ENCODE results near the gene ID1.

Gene ID1

DNA sequence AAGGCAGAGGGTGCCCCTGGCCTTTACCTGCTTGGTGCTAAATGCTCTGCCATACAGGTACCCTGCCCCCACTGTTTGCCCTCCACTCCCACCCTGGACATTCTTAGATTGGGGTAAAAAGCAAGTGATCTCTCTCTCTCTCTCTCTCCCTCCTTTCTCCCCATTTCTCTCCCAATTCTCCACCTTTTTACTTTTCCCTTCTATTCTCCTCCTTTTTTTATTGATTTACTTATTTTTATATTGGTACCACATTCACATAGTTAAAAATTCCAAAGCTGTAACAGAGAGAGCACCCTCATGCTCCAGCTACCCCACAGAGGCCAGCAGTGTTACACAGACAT lies 37.7 kb upstream of the ID1 start:
- Histone ChIP-seq H3K27me3 (ENCODE audit: control insufficient read depth in 5 of 5, insufficient read depth in 4 of 5, low read length in 5 of 5) (no peaks in the 10 kb centered on the region), H3K36me3 (ENCODE audit: control insufficient read depth in 5 of 5, insufficient read depth in 5 of 5, low read length in 5 of 5) (peaks cover 0 to 71% (median 38%) of the 10 kb centered on the region in 5 donors), H3K9me3 (ENCODE audit: control insufficient read depth in 5 of 5, low read length in 5 of 5) (no peaks in the 10 kb centered on the region), H3K4me1 (ENCODE audit: control insufficient read depth in 5 of 5, insufficient read depth in 5 of 5, low read length in 5 of 5) (peaks cover 6 to 40% (median 29%) of the 10 kb centered on the region in 5 donors), H3K4me3 (ENCODE audit: low read depth in 1 of 5, low read length in 5 of 5) (no peak overlapping the region), H3K9ac (ENCODE audit: low read length in 5 of 5) (no peak overlapping the region), H3K27ac (ENCODE audit: low read depth, low read length) (no peak overlapping the region)

DNA sequence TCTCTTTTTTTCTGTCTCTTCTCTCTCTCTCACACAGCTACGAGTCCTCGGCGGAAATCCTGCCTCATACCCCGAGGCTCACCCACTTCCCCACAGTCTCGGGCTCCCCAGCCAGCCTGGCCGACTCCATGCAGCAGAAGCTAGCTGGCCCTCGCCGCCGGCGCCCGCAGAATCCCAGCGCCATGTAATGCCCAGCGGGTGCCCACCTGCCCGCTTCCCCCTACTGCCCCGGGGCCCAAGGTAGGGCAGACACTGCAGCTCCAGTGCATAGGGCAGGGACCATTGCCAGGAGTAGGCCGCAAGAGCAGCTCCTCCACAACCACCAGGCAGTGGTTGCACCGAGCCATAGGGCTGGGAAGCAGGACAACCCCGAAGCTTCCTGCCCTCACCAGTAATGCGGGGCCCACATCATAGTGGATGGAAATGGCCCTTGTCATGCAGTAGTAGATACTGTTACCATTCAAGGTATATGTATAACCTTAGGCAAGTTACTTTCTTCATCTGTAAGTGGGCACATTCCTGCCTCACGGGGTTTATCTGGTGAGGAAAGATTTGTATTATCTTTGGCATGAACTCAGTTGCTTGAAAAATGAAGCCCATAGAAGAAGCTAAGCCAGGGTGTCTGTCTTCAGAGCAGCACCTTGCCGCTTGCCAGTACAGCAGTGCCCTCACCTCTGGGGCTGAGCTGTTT lies 36.9 kb upstream of the ID1 start:
- no peak overlapping the region for H3K4me3 ChIP-seq (ENCODE audit: low read depth in 1 of 5, low read length in 5 of 5)
- H3K27ac ChIP-seq (ENCODE audit: low read depth, low read length): no peak overlapping the region
- peaks cover 8 to 38% (median 32%) of the 10 kb centered on the region in 5 donors for H3K4me1 ChIP-seq (ENCODE audit: control insufficient read depth in 5 of 5, insufficient read depth in 5 of 5, low read length in 5 of 5)
- H3K9me3 ChIP-seq (ENCODE audit: control insufficient read depth in 5 of 5, low read length in 5 of 5): no peaks in the 10 kb centered on the region
- H3K36me3 ChIP-seq (ENCODE audit: control insufficient read depth in 5 of 5, insufficient read depth in 5 of 5, low read length in 5 of 5): peaks cover 0 to 64% (median 33%) of the 10 kb centered on the region in 5 donors
- H3K9ac ChIP-seq (ENCODE audit: low read length in 5 of 5): no peak overlapping the region
- H3K27me3 ChIP-seq (ENCODE audit: control insufficient read depth in 5 of 5, insufficient read depth in 4 of 5, low read length in 5 of 5): no peaks in the 10 kb centered on the region

DNA sequence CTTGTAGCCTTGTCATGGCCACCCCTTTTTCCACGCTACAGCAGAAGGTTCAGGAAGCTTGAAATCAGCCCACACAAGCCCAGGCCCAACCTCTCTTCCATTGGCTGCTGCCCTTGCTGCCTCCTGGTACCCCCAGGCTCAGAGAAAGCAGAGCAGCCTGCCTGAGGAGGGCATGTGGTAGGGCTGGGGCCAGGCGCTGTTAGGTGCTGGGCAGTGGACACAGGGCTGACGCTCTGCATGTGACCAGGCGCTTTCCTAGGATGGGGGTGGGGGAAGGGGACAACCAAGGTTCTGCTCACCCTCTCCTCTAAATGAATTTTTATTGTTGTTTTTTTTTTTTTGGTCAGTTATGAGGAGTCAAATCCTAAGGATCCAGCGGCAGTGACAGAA lies 36.3 kb upstream of the ID1 start:
- H3K4me1 ChIP-seq (ENCODE audit: control insufficient read depth in 5 of 5, insufficient read depth in 5 of 5, low read length in 5 of 5): peaks cover 8 to 44% (median 38%) of the 10 kb centered on the region in 5 donors
- H3K27ac ChIP-seq (ENCODE audit: low read depth, low read length): peak overlapping the region; percentile 98

DNA sequence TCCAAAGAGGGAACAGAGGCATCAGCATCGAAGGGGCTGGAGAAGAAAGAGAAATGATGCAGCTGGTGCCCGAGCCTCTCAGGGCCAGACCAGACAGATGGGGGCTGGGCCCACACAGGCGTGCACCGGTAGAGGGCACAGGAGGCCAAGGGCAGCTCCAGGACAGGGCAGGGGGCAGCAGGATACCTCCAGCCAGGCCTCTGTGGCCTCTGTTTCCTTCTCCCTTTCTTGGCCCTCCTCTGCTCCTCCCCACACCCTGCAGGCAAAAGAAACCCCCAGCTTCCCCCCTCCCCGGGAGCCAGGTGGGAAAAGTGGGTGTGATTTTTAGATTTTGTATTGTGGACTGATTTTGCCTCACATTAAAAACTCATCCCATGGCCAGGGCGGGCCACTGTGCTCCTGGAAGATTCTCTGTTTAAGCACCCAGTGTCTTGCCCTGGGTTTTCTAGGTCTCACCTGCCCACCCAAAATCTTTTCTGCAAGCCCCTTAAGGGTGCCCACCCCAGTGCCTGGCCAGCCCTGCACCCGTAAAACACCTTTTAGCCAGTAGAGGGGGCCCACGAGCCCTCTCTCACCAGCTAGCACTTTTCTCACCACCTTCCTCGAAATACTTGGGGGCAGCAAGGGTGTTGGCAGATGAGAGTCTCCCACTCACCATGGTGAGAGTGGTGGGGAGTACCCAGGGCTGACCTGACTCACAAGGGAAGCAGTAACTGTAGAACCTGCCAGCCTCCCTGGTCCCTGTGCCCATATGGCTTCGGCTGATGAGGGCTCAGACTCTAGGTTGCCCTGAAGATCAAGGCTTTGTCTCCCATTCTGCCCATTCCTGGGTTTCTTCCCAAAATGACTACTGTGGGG lies 35.7 kb upstream of the ID1 start:
- Histone ChIP-seq H3K4me1 (ENCODE audit: control insufficient read depth in 5 of 5, insufficient read depth in 5 of 5, low read length in 5 of 5) (peaks cover 8 to 49% (median 41%) of the 10 kb centered on the region in 5 donors), H3K27ac (ENCODE audit: low read depth, low read length) (peak overlapping the region; percentile 98), H3K27me3 (ENCODE audit: control insufficient read depth in 5 of 5, insufficient read depth in 4 of 5, low read length in 5 of 5) (no peaks in the 10 kb centered on the region), H3K4me3 (ENCODE audit: low read depth in 1 of 5, low read length in 5 of 5) (no peak overlapping the region), H3K36me3 (ENCODE audit: control insufficient read depth in 5 of 5, insufficient read depth in 5 of 5, low read length in 5 of 5) (peaks cover 0 to 52% (median 27%) of the 10 kb centered on the region in 5 donors), H3K9ac (ENCODE audit: low read length in 5 of 5) (peak overlapping the region in 3 of 5 donors; percentile 11 to 38 (median 23)), H3K9me3 (ENCODE audit: control insufficient read depth in 5 of 5, low read length in 5 of 5) (no peaks in the 10 kb centered on the region)

More for the DNA sequence above, 36.3 kb upstream of the ID1 start:
- Histone ChIP-seq H3K36me3 (ENCODE audit: control insufficient read depth in 5 of 5, insufficient read depth in 5 of 5, low read length in 5 of 5) (peaks cover 0 to 59% (median 33%) of the 10 kb centered on the region in 5 donors), H3K9me3 (ENCODE audit: control insufficient read depth in 5 of 5, low read length in 5 of 5) (no peaks in the 10 kb centered on the region), H3K27me3 (ENCODE audit: control insufficient read depth in 5 of 5, insufficient read depth in 4 of 5, low read length in 5 of 5) (no peaks in the 10 kb centered on the region), H3K9ac (ENCODE audit: low read length in 5 of 5) (no peak overlapping the region), H3K4me3 (ENCODE audit: low read depth in 1 of 5, low read length in 5 of 5) (no peak overlapping the region)

DNA sequence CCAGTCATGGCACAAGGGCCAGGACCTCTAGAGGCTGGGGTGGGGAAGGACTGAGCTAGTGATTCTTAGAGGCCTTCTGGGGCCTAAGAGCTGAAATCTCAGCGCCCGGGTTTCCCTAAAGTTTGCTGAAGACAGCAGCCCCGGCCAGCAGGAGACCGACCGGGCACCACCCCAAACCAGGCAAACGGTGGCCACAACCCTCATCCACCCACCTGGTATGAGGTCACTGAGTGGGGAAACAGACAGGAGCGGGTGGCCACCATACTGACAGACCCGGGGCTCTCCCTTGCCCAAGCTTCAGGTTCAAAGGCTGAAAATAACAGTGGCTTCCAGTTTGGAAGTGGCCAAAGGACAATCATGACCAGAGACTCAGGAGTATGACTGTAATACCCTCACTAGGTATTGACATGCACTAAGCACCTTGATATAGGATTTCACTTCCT lies 35.0 kb upstream of the ID1 start:
- H3K9ac ChIP-seq (ENCODE audit: low read length in 5 of 5): peak overlapping the region in 3 of 5 donors; percentile 11 to 38 (median 23)
- no peaks in the 10 kb centered on the region for H3K27me3 ChIP-seq (ENCODE audit: control insufficient read depth in 5 of 5, insufficient read depth in 4 of 5, low read length in 5 of 5)
- peak overlapping the region; percentile 98 for H3K27ac ChIP-seq (ENCODE audit: low read depth, low read length)
- H3K4me3 ChIP-seq (ENCODE audit: low read depth in 1 of 5, low read length in 5 of 5): no peak overlapping the region
- no peaks in the 10 kb centered on the region for H3K9me3 ChIP-seq (ENCODE audit: control insufficient read depth in 5 of 5, low read length in 5 of 5)
- H3K36me3 ChIP-seq (ENCODE audit: control insufficient read depth in 5 of 5, insufficient read depth in 5 of 5, low read length in 5 of 5): peaks cover 0 to 50% (median 25%) of the 10 kb centered on the region in 5 donors
- H3K4me1 ChIP-seq (ENCODE audit: control insufficient read depth in 5 of 5, insufficient read depth in 5 of 5, low read length in 5 of 5): peaks cover 8 to 49% (median 41%) of the 10 kb centered on the region in 5 donors

DNA sequence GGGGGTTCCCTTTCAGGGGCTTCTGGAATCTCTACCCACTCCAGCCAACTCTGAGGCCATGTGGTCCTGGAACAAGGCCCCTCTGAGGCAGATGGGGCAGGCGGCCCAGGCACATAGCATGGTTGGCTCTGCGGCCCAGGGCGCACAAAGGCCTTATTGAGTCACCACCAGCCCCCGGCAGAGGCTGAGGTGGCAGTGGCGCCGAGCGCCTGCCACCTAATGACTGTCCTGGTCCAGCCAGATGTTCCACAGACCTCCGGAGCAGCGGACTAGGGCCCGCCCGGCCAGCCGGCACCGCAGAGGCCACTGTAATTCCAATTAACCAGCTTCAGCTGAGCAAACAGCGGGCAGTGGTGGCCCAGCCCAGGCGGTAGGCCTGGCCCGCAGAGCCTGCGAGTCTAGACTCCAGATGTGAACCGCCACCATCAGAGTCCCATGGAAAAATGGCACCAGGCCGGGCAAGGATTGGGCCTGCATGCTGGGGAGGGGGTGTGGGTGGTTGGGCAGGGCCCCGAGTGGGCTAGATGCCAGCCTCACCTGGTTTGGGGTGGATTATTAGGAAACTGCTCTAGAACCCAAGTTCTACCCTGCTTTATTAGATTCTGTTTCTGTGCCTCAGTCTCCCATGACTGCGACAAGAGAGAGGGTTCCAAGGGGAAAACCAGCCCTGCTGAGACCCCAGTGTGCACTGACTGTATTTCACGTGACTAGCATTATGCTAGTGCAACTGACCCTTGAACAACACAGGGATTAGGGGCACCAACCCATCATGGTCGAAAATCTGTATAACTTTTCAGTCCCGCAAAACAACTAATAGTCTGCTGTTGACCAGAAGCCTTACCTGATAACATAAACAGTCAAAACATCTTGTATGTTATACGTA lies 34.1 kb upstream of the ID1 start:
- peak overlapping the region; percentile 98 for H3K27ac ChIP-seq (ENCODE audit: low read depth, low read length)
- H3K4me1 ChIP-seq (ENCODE audit: control insufficient read depth in 5 of 5, insufficient read depth in 5 of 5, low read length in 5 of 5): peaks cover 8 to 49% (median 41%) of the 10 kb centered on the region in 5 donors
- peaks cover 0 to 42% (median 19%) of the 10 kb centered on the region in 5 donors for H3K36me3 ChIP-seq (ENCODE audit: control insufficient read depth in 5 of 5, insufficient read depth in 5 of 5, low read length in 5 of 5)
- no peaks in the 10 kb centered on the region for H3K27me3 ChIP-seq (ENCODE audit: control insufficient read depth in 5 of 5, insufficient read depth in 4 of 5, low read length in 5 of 5)
- H3K4me3 ChIP-seq (ENCODE audit: low read depth in 1 of 5, low read length in 5 of 5): no peak overlapping the region
- peak overlapping the region in 2 of 5 donors; percentile 27 to 32 for H3K9ac ChIP-seq (ENCODE audit: low read length in 5 of 5)
- no peaks in the 10 kb centered on the region for H3K9me3 ChIP-seq (ENCODE audit: control insufficient read depth in 5 of 5, low read length in 5 of 5)

DNA sequence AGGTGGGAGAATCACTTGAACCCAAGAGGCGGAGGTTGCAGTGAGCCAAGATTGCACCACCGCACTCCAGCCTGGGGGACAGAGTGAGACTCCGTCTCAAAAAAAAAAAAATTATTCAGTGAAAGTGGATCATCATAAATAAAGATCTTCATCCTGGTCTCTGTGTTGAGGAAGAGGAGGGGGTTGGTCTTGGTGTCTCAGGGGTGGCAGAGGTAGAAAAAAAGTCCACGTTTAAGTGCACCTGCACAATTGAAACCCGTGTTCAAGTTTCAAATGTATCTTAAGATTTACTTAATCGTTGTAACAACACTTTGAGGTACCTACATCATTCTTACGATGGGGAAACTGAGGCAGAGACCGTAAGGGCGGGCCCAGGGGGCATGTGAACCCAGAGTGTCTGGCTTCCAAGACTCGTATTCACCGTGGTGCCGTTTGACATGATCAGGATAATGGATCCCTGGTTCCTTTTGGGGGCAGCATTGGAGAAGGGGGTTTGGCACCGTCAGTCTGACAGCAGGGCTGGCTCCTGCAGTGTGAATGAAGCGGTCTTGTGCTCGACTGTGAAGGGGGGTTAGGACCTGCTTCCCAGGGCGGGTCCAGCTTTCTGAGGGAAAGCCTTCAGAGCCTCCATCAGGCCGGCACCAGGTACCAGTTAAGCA lies 32.9 kb upstream of the ID1 start:
- peak overlapping the region; percentile 98 for H3K27ac ChIP-seq (ENCODE audit: low read depth, low read length)
- peaks cover 0 to 30% (median 10%) of the 10 kb centered on the region in 5 donors for H3K36me3 ChIP-seq (ENCODE audit: control insufficient read depth in 5 of 5, insufficient read depth in 5 of 5, low read length in 5 of 5)
- H3K27me3 ChIP-seq (ENCODE audit: control insufficient read depth in 5 of 5, insufficient read depth in 4 of 5, low read length in 5 of 5): no peaks in the 10 kb centered on the region
- H3K4me1 ChIP-seq (ENCODE audit: control insufficient read depth in 5 of 5, insufficient read depth in 5 of 5, low read length in 5 of 5): peaks cover 8 to 49% (median 41%) of the 10 kb centered on the region in 5 donors
- peak overlapping the region; percentile 61 to 77 (median 70) for H3K4me3 ChIP-seq (ENCODE audit: low read depth in 1 of 5, low read length in 5 of 5)
- no peaks in the 10 kb centered on the region for H3K9me3 ChIP-seq (ENCODE audit: control insufficient read depth in 5 of 5, low read length in 5 of 5)
- peak overlapping the region; percentile 53 to 85 (median 76) for H3K9ac ChIP-seq (ENCODE audit: low read length in 5 of 5)

DNA sequence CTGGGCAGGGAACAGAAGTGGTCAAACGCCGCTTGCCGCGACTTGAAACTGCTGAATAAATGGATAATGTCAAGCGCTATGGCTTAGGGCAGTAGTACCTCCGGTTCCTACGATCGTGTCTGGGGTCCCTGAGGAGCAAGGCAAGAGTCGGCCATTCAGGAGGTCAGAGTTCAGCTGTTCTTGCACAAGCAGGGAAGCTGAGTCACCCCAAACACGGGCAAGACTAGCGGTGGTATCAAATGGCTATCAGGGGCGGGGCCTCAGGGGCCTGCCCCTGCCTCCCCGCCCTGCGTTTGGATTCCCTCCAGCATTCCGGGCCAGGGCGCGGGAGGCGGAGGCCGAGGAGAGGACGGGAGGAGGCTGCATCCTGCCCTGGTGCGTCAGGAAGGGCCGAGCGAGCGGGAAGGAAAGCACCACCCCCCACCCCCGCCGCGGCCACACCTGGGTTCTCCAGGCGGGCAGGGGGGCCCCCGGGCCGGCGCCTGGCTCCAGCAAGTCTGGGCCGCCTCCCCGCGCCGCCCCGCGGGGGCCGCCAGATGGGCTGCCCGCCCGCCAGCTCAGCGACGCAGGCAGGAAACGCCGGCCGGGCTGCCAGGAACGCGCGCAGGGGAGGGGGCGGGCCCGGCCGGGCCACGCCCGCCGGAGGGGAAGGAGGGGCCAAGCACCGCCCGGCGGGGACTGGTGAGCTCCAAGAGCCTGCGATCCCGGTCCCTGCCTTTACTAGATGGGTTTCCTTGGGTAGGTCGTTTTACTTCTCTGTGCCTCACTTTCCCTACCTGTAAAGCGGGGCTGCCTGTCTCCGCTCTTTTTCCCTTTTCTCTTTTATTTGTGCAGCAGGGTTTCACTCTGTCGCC lies 32.2 kb upstream of the ID1 start:
- Histone ChIP-seq H3K4me3 (ENCODE audit: low read depth in 1 of 5, low read length in 5 of 5) (peak overlapping the region; percentile 65 to 77 (median 75)), H3K4me1 (ENCODE audit: control insufficient read depth in 5 of 5, insufficient read depth in 5 of 5, low read length in 5 of 5) (peaks cover 8 to 49% (median 41%) of the 10 kb centered on the region in 5 donors), H3K36me3 (ENCODE audit: control insufficient read depth in 5 of 5, insufficient read depth in 5 of 5, low read length in 5 of 5) (peaks cover 0 to 23% (median 10%) of the 10 kb centered on the region in 5 donors), H3K27ac (ENCODE audit: low read depth, low read length) (peak overlapping the region; percentile 98), H3K9me3 (ENCODE audit: control insufficient read depth in 5 of 5, low read length in 5 of 5) (no peaks in the 10 kb centered on the region), H3K27me3 (ENCODE audit: control insufficient read depth in 5 of 5, insufficient read depth in 4 of 5, low read length in 5 of 5) (no peaks in the 10 kb centered on the region), H3K9ac (ENCODE audit: low read length in 5 of 5) (peak overlapping the region; percentile 53 to 85 (median 76))

Data from subcutaneous abdominal adipose tissue (tissue), 5 donors.